Activated CD8-positive, alpha-beta memory T cell treated with anti-CD3 and anti-CD28 coated beads, Interleukin-2, amount 50 U/mL, for 24 hours (primary cell): Measurements from ENCODE around the gene HIVEP3.

Experiments
- DNase-seq: peaks from one replicate; pipeline ENCODE4 v3.0.0-alpha.2; 2020; ENCODE audit errors: extremely low read depth

HIVEP3 gene

DNA sequence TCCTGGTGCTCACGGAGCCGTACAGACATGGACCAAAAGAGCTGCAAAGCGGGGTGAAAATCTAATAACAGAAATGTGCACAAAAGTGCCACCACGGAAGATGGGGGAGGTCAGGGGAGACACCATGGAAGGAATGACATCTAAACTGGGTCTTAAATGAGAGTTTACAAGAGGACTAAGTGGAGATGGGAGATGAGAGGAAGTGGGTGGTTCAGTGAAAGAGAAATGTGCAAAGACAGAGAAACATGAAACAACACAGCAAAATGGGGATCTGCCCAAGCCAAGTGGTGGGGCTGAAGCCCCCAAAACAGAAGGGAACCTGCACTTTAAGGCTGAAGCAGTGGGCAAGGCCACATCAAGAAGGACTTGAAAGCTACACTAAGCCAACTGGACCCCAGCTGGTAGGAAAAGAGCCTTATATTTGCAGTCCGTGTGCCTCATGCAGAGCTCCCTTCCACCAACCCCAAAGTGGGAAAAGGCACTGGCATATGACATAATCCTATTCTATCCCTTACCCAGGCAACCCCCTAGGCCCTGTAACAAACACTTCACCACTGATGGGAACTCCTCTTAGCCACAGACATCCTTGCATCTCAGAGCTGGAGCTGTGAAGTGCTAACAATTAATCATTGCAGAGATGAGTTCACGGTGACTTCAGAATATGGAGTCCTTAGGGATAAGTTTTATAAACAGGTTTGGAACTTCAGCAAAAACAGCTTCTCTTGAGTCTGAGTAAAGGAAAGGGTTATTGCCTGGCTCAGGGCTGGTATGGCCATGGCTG lies 235.7 kb downstream of the HIVEP3 start:
- no peak for DNase-seq

DNA sequence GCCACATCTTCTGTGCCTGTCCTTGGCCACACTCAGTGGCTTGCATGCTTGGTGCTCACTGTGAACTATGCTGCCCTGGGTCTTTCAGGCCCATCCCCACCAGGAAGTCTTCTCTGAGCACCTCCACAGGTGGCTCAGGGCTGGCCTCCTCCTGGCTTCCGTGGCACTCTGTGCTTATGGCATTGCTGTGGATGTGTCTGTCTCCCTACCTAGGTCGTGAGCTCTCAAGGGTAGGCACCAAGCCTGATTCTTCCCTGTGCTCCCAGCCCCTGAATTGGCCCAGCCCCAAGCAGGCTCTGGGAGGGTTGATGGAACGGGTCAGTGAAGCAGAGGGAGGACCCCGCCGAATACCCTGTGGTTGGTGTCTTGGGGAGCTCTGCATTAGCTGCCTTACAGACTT lies 236.6 kb downstream of the HIVEP3 start:
- no peak for DNase-seq

DNA sequence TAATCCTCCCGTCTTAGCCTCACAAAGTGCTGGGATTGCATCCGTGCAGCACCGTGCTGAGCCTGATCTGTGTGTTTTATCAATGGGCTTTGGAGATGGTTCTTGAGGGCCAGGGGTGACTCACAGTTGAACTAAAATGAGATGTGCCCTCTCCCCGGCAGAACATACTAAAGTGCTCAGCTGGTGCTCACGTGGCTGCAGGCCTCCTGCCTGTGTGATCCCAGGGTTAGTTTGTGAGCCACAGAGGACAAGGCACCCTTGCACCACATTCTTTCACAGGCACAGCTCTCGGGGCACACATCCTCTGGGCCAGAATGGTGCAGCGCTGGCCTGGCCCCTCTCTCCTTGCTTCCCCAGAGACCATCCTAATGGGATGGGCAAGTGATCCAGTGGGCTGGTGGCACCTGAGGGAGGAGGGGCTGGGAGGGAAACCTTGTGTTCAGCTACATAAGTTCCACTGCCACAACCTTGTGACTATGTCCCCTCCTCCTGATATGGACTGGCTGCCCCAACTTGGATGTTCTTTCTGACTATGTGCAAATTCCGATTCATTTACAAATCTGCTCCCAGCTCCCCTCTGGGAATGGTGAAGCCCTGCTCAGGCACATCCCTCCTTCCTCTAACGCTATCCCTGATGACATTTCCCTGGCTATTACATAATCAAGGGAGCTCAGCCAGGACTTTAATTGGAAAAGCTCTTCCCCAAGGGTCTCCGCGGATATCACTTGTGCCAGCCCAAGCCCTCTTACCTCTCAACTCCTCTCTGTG lies 237.2 kb downstream of the HIVEP3 start:
- no peak for DNase-seq

DNA sequence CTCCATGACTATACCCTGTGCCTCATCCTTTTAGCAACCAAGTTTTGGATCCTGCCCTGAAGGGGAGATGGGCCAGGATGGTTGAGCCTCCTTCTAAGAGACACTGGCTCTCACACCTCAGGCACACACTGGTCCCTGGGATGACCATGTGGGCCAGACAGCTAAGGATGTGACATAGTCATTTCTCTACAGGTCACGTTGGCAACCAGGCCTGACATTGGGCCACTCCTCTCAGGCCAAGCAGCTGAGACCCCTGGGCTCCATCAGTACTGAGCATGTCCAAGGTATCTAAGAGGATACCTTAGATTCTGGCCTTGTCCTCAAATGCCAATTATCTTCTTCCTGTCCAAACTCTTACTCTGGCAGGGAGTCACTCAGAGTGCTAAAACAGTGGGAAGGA lies 238.7 kb downstream of the HIVEP3 start:
- DNase-seq, result no peak

DNA sequence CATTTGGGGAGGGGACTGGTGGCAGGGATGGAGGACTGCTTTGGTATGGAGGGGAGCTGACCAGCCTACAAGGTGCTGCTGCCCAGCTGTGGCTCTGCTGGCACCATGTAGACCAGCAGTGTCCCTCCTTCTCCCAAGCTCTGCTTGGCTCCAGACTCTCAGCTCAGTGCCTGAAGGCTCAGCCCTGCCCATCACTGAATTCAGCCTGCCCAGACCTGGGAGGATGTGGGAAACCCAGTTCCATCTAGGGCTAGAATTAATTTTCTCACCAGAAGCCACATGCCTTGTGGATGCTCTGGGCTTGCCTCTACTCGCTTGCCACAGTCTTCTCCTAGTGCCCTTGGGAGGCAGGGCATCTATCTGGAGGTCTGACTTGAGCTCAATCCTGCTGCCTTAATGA lies 239.2 kb downstream of the HIVEP3 start:
- no peak for DNase-seq

DNA sequence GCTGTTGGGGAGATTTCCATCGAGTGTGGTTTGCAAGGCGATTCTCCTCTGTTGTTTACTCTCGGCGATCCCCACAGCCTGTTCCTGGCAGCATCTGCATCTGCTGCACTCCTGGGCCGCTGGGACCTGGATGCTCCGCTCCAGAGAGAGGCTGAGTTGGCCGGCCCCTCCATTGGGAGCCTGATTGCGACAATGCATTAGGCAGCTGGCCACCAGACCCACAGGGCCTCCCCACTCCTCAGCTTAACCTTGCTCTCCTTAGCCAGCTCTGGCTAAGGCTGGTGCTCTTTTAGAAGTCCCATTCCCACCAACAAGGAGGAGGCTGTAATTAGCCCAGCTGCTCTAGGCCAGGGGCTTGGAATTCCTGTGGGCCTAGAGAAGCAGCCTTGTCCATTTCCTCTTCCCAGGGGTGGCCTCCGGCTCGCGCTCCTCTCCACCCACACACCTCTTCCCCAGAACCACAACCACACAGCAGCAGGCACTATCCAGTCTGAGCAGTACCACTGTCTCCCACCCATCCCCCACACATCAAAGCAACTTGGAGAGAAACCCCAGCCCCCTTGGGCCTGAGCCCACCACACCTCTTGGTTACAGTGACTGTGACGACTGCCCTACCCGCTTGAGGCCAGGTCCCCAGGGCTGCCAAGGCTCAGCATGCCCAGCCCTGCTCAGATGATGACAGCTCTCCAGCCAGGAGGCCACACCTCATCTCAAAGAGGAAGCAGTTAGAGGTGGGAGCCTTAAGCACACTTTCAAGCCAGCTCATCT lies 240.4 kb downstream of the HIVEP3 start:
- no peak for DNase-seq

DNA sequence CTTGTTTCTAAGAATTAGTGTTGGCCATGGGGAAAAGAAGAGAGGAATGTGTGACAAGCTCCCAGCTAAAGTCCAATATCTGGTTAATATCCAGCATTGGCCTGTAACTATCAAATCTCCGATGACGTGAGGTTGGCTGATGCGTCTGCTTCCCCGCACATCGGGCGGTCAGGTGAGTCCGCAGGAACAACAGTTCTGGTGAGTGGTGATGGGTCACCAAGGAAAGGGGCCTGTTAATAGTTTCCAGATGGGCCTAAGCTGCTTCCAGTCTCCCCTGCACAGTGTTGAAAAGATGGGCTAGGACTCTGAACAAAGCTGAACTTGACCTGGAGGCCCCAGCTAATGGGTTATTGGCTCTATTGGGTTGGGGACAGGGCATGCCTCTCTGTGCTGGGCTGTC lies 241.1 kb downstream of the HIVEP3 start:
- no peak for DNase-seq

DNA sequence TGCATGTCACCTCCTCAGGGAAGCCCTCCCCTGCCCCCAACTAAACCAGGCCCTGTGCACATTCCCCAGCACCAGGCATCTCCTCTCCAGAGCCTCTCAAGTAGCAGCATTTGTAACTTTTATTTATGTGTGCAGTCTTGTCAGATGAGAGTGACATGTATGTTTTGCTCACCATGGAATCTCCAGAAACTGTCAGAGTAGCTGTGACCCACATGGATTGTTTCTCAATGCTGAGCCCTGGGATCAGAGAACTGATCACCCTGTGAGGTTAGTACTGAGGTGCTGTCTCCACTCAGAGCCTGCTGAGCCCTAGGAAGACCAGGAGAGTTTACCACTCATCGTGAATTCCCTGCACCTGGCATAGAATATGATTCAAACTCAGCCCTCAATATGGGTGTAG lies 243.3 kb downstream of the HIVEP3 start:
- no peak for DNase-seq

DNA sequence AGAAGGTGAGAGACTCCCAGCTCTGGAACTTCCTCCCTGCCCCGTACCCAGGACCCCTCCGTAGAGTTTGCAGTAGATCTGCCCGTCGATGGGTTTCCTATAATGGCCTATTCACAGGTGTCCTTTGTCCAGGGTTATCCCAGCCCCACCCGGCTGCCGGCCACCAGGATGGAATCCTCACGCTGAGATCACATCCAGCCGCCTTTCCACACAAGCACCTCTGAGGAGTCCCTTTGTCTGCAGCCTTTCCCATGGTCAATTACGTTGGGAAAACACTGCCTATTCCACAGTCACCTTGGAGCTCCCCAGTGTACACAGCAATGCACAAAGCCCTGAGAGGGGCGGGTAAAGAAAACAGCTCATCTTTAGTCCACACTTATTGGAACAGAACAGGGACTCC lies 244.2 kb downstream of the HIVEP3 start:
- DNase-seq, result no peak

DNA sequence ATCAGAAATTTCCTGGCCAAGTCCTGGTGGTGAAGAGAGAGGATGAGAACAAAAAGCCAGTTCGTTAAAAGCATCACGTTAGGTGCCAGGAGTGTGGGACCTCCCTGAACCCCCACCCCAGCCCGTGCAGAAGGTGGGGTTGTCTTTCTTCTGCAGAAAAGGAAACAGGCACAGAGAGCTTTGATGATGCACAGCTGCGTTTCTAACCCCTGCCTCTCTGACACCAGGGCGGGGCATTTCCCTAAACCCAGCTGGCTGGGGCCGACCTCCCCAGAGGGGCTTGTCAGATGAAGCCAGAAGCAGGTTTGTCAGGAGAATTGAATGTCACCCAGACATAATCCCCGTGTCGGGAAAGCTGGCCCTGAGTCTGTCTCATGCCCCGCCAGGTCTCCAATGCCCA lies 244.9 kb downstream of the HIVEP3 start:
- DNase-seq, result no peak

DNA sequence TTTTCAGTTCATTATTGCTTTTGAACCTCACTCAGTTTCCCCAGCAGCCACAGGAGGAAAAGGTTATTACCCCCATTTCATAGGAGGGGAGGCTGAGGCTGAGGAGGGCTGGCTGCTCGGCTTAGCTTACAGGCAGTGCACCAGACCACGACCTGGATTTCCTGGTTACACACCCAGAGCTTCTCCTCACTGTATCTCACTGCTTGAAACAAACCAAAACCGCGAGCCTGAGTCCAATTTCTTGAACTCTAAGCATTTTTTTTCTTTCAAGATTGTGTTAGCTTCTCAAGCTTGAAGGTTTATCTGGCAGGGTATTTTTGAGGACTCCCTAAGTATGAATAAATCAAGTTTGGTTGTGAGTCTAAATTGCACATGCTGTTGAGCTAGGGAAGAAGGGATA lies 245.3 kb downstream of the HIVEP3 start:
- DNase-seq, result no peak

DNA sequence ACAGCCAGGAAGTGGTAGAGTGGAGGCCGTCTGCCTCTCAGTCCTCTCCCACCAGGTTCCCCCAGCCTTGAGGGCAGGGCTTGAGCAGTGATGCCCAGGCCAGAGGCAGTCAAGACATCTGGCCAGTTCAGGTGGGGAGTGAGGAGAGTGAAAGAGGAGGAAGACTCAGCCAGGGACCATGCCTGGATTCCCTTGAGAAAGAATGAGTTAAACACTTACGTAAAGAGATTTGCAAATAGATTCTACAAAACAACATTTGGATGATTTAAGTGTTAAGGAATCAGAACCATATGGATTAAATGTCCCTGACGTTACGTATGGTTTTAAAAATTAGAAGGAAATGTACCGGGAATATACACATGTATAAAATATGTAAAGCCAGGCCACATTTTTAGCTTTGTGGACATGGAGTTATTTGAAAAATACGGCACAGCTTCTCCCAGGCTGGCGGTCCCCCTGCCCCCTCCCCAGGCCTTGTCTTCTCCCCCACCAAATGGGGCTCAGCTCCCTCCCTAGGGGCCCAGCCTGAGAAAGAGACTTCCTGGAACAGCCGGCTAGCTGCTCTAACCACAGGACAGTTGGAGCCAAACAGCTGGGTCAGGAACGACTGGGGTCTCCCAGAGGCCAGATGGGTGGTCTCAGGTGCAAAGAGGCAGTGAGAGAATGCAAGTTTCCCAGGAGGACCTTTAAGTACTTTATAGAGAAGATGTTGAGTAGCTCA lies 245.9 kb downstream of the HIVEP3 start:
- no peak for DNase-seq

DNA sequence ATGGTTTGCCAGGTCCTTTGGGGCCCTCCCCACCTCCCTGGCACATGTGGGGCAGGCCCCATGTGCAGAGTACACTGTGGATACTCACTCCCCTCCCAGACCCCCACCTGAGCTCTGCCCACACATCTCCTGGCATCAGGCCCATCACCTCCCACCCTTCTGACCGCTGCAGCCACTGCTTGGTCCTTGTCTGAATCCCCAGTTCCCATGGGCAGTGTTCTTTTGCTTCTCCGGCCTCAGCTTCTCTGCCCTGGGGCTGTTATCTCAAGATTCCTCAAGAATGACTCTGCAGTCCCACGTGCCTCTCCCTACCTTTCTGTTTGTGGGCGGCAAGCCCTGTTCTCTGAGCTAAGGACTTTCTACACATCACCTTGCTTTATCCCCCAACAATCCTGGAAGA lies 246.5 kb downstream of the HIVEP3 start:
- DNase-seq, result no peak

DNA sequence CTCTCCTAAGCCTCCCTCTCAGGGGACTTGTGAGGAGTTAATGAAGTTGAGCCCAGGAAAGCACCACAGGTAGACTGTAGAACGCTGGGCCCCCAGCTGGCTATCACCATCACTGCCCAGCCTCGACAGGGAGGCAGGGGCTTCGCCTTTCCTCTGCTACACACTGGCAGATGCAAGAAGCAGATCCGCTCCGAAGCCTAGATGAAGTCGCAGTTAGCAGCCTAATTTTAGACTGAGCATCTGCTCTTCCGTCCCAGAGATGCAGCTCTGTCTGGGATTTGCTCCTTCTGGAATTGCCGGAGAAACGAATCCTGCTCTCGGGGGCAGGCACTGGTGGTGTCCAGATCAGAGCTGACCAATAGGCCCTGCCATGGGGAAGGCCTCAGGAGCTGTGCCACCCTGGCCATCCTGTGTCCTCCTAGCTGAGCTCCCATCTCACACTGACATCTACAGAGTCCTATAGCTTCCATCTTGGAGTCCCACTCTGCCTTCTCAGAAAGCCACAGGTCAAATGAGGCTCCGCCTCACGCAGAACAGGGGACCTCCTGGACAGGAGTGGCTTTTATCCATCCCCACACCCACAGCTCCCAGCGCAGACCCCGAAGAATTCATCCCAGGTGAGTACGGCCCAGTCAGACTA lies 247.5 kb downstream of the HIVEP3 start:
- DNase-seq, result no peak

DNA sequence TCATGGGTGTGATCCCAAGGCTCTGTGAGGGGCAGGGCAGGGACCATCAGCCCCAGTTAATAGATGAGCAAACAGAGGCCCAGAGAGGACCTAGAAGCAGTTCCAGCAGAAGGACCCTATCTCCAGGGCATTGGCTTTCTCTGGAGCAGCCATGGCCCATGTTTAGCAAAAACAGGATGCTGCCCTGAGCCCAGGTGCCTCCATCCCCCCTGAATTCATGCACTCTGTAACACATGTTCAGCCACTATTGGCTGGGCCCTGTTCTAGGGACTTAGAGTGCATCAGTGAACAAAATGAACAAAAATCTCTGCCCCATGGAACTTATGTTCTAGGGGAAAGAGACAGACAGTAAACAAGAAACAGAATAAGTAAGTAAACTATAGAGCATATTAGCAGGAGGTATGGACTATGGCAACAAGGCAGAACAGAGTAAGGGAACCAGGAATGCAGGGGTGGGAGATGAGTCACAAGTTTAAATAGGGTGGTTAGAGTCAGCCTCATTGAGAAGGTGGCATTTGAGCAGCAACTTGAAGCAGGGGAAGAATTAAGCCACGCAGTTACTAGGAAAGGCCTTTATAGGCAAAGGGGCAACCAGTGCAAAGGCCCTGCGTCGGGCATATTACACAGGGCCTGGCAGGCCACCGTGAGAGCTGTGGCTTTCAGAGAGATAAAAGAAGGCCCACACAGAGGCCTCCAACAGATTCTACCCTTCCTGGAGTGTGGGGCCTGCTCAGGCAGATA lies 248.3 kb downstream of the HIVEP3 start:
- DNase-seq, result no peak

DNA sequence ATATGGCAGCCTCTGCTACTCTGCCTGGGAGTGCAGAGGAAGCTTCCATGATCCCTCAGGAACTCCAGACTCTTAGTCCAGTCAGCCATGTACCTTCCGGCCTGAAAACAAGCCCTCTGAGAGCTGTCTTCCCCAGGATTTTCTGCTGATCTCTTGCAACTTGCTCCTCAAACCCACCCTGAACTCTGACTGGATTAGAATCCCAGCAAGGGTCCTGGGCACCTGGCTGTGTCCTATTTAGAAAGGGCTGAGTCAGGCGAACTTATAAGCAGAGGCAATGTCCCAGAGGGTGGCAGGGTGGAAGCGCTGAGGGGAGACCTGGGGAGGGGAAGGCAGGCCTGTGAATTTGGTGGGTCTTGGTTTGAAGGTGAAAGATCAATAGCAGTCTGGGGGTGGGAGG lies 249.8 kb downstream of the HIVEP3 start:
- no peak for DNase-seq

DNA sequence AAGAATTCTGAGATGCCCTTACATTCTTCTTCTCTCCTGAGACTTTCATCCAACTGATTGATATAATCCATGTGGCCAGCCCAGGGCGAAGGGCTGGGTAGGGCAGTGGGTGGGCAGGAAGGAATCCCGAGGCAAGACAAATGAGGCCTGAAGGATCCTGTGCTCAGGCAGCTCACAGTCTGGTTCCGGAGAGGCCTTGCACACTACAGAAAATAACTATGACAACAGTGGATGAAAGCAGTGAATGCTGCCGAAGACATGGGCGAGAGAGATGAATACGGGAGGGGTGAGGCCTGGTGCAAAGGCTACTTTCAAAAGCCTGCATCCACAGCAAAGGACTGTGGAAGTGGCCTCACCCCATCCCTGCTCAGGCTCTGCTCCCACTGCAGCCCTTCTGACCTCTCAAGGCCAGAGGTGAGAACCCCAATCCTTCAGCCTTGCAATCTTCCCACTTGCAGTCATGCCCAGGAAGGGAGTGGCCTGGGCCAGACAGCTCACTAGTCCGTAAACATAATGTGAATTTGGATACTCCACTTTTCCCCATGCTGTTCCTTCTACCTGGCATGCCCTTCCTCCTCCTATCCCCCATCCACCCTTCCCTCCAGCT lies 250.6 kb downstream of the HIVEP3 start:
- no peak for DNase-seq

DNA sequence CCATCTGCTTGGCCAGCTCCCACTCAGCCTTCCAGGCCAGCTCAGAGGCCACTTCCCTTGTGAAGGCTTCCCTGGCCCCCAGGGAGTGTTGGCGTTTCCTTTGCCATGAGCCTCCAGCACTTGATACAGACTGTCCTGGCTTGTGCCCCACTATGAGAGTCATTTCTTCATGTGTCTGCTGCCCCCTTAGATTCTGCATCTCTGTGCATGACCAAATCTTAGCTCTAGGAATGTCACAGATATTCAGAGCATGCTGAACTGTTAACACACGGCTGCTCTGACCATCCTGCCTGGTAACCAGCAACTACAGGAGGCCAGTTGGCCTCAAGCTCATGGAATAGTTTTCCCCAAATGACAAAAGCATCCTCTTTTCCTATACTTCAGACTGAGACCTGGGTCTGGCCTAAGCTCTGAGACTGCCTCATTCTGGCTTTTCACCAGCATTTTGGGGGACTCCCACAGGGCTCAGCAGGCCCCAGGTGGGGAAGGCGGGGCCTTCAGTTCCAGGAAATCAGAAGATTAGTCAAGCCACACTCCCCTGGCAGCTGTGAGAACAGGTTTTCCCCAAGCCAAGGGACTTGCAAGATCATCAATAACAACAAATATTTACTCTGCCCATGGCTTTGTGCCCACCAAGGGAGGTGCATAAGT lies 251.6 kb downstream of the HIVEP3 start:
- peak; percentile 55 for DNase-seq

DNA sequence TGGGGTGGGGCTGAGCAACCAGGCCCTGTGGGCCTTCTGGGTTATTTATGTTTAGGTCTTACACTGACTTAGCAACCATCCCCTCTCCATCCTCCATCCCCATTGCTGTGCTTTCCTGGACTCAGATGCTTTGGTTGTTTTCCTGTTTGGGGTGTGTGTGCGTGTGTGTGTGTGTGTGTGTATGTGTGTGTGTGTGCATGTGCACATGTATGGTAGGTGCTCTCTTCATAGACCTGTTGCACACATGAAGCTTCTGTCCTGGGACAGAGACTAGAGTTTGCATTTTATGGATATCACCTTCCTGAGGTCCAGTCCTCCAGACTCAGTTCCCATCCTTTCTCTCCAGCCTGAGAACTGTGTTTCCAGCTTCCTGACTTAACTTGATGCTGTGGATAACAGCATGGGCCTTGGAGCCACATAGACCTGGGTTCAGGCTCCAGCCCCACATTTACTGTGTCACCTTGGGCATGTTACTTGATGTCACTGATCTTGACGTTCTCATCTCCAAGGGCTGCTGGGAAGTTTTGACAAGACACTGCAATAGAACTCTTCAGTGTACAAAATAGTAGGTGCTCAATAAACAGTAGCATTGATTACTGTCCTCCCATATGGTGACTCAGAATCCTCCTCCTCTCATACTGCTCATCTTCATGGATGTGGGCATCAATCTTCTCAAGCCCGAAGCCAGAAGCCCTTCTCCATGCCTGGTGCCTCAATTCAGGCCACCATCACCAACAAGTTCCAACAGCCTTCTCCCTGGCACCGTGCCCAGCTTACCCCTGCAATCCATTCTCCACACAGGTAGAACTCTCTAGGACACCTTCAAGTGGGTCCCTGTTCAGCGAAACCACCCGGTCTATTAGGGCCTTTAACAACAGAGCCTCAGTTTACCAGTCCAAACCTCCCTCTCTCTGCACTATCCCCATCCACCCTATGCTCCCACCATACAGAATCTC lies 252.5 kb downstream of the HIVEP3 start:
- no peak for DNase-seq
